Hepatocyte (in vitro differentiated cells): ENCODE measurements around the gene SPOCK3.

Source experiments
- EZH2phosphoT487 ChIP-seq: fragments of 200-600 bp; sonication (generic); IDR thresholded peaks from one replicate; pipeline ENCODE4 v1.6.1; 2018; ENCODE audit warnings: antibody characterized with exemption, mild to moderate bottlenecking, low read depth, moderate library complexity; ENCODE audit not compliant: unreplicated experiment, severe bottlenecking
- TF ChIP-seq, protein P1 (sequence below): fragments of 200-600 bp; sonication (generic); IDR thresholded peaks from 2 replicates; pipeline ENCODE4 v1.5.1; 2016; ENCODE audit warnings: antibody characterized with exemption, mild to moderate bottlenecking; ENCODE audit not compliant: poor library complexity

DNA sequence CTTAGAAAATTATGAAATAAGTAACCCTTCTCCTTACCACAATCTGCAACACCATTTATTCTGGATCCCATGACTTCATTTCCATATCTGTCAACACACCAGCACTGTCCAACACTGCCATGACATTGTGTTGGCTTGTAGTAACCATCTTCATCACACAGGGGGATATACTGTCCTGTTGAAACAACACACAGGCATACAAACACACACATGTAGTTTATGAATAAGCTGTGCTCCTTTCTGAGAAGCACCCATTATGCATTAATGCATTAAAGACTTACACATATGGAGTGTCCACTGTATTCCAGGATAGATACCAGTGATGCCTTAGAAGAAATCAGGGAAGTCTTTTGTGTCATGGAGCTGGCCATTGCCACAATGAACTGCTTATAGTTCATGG, 496.9 kb downstream of the SPOCK3 start:
- TF ChIP-seq, protein P1, sequence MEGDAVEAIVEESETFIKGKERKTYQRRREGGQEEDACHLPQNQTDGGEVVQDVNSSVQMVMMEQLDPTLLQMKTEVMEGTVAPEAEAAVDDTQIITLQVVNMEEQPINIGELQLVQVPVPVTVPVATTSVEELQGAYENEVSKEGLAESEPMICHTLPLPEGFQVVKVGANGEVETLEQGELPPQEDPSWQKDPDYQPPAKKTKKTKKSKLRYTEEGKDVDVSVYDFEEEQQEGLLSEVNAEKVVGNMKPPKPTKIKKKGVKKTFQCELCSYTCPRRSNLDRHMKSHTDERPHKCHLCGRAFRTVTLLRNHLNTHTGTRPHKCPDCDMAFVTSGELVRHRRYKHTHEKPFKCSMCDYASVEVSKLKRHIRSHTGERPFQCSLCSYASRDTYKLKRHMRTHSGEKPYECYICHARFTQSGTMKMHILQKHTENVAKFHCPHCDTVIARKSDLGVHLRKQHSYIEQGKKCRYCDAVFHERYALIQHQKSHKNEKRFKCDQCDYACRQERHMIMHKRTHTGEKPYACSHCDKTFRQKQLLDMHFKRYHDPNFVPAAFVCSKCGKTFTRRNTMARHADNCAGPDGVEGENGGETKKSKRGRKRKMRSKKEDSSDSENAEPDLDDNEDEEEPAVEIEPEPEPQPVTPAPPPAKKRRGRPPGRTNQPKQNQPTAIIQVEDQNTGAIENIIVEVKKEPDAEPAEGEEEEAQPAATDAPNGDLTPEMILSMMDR: no peak
- no peak for TF ChIP-seq EZH2phosphoT487
